ENCODE results near the gene BCL11B. TPM values are rescaled to one million over a fixed set of nuclear protein-coding genes. Genes with fewer than 3 reads are reported as not detected.

Gene BCL11B
- total RNA-seq, 1 experiment from 2014 or later = 0.05 TPM

DNA sequence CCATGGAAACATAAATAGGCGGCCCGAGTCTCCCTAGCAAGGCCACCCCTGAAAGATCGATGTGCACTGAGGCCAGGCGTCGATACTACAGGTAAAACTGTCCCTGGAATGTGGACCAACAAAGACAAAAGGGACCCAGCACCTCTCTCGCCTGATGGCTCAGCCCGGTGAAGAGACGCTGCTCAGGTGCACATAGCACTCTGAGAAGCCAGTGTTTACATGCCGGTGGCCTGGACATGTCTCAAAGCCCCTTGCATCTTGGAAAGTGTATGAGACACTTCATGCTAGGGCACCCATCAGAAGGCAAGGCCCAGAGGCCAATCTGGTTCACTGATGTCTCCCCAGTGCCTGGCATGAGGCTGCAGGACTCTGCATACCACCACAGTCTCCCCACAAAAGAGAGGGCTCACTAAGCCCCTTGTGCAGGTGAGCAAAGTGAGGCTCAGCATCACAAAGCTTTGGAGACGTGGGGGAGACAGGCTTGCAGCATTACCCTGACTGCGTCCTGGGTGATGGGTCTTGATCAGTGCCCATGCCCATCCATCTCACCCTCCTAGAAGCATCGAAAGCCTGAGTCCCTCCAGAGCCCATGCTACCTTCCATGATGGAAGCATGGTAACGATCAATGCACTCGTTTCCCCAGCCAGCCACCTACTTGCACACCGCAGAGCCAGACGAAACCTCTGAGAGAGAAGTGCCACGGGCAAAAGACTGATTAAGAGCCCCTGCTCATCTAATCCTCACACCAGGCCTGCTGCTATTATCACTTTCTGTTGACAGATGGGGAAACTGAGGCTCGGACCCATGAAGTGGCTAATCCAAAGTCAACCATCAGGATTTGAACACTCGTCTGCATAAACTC is 16.1 kb downstream of the BCL11B start:
- H3K9me3 ChIP-seq = no peaks in the 10 kb centered on the region
- Mint-ChIP-seq H3K27me3 (ENCODE audit: insufficient read depth, unreplicated experiment) (peaks cover 21% of the 10 kb centered on the region), H3K27ac (ENCODE audit: unreplicated experiment) (no peak overlapping the region), H3K4me1 (ENCODE audit: low read depth, unreplicated experiment) (no peaks in the 10 kb centered on the region), H3K9me3 (ENCODE audit: unreplicated experiment) (no peaks in the 10 kb centered on the region), H3K4me3 (ENCODE audit: unreplicated experiment) (no peak overlapping the region), H3K36me3 (ENCODE audit: insufficient read depth, unreplicated experiment) (no peaks in the 10 kb centered on the region)
- no peak for TF ChIP-seq CTCF (IDR thresholded peaks at IDR 0.05; ENCODE audit: insufficient read depth in 1 of 2, low read depth in 1 of 2, low read length in 1 of 2, severe bottlenecking in 1 of 2, unreplicated experiment in 1 of 2)
- H3K4me3 ChIP-seq (ENCODE audit: low read depth, low read length) = no peak overlapping the region
- CTCF ChIA-PET = no interaction called here
- intact Hi-C loops (cut with micrococcal nuclease; ENCODE audit: unreplicated experiment) = no loop called here
- POLR2A ChIA-PET = no interaction called here
- no peaks in the 10 kb centered on the region for H3K27me3 ChIP-seq (replicated peaks; ENCODE audit: control insufficient read depth, insufficient read depth, low read length)
- no TSS peak for BruUV-seq (replicated peaks)
- H3K36me3 ChIP-seq (ENCODE audit: control insufficient read depth, insufficient read depth, low read length) = no peaks in the 10 kb centered on the region
- no peaks in the 10 kb centered on the region for H3K4me1 ChIP-seq
- no peak for DNase-seq

- Histone ChIP-seq H3K4me3 (ENCODE audit: low read depth, low read length) (no peak overlapping the region), H3K36me3 (ENCODE audit: control insufficient read depth, insufficient read depth, low read length) (no peaks in the 10 kb centered on the region), H3K9me3 (no peaks in the 10 kb centered on the region), H3K27me3 (replicated peaks; ENCODE audit: control insufficient read depth, insufficient read depth, low read length) (no peaks in the 10 kb centered on the region), H3K4me1 (no peaks in the 10 kb centered on the region)
- ChIA-PET CTCF (no interaction called here), POLR2A (no interaction called here)
- BruUV-seq (replicated peaks) = no TSS peak
- Mint-ChIP-seq H3K4me1 (ENCODE audit: low read depth, unreplicated experiment) (no peaks in the 10 kb centered on the region), H3K27me3 (ENCODE audit: insufficient read depth, unreplicated experiment) (peaks cover 19% of the 10 kb centered on the region), H3K9me3 (ENCODE audit: unreplicated experiment) (no peaks in the 10 kb centered on the region), H3K4me3 (ENCODE audit: unreplicated experiment) (no peak overlapping the region), H3K36me3 (ENCODE audit: insufficient read depth, unreplicated experiment) (no peaks in the 10 kb centered on the region), H3K27ac (ENCODE audit: unreplicated experiment) (no peak overlapping the region)
- intact Hi-C loops (cut with micrococcal nuclease; ENCODE audit: unreplicated experiment) = no loop called here
- DNase-seq = no peak
- TF ChIP-seq CTCF (IDR thresholded peaks at IDR 0.05; ENCODE audit: insufficient read depth in 1 of 2, low read depth in 1 of 2, low read length in 1 of 2, severe bottlenecking in 1 of 2, unreplicated experiment in 1 of 2) = no peak
These were observed 17.5 kb downstream of the BCL11B start for GRCh38 chr14:99254328-99255009.

DNA sequence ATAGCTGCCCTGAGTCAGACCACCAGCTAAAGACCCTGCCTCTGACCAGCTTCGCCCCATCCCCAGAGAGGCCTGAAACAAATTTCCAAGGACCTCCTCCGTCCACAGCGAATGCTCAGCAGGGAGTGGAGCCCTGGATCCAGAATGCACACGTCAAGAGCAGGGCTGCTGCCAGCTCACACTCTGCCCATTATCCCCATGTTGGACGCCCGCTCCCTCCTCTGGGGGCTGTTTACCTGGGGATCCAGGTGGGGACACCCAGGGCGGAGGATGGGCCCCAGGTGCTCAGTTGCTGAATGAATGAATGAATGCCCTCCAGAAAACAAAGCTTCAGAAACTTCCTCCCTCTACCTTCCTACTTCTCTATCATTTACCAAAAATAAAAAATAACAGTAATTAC is 18.1 kb downstream of the BCL11B start:
- no peak overlapping the region for H3K4me3 Mint-ChIP-seq (ENCODE audit: unreplicated experiment)
- Histone ChIP-seq H3K4me3 (ENCODE audit: low read depth, low read length) (no peak overlapping the region), H3K9me3 (no peaks in the 10 kb centered on the region), H3K4me1 (no peaks in the 10 kb centered on the region), H3K27me3 (replicated peaks; ENCODE audit: control insufficient read depth, insufficient read depth, low read length) (no peaks in the 10 kb centered on the region), H3K36me3 (ENCODE audit: control insufficient read depth, insufficient read depth, low read length) (no peaks in the 10 kb centered on the region)
- intact Hi-C loops (cut with micrococcal nuclease; ENCODE audit: unreplicated experiment) = no loop called here
- ChIA-PET POLR2A (no interaction called here), CTCF (interaction anchor here (0.6 kb wide), 1 partner anchor 21 kb away, joined by 4 read pairs; no protein-coding TSS in a partner anchor)
- H3K36me3 Mint-ChIP-seq (ENCODE audit: insufficient read depth, unreplicated experiment) = no peaks in the 10 kb centered on the region
- DNase-seq = no peak
- no TSS peak for BruUV-seq (replicated peaks)
- no peaks in the 10 kb centered on the region for H3K4me1 Mint-ChIP-seq (ENCODE audit: low read depth, unreplicated experiment)
- no peaks in the 10 kb centered on the region for H3K9me3 Mint-ChIP-seq (ENCODE audit: unreplicated experiment)
- no peak overlapping the region for H3K27ac Mint-ChIP-seq (ENCODE audit: unreplicated experiment)
- H3K27me3 Mint-ChIP-seq (ENCODE audit: insufficient read depth, unreplicated experiment) = peaks cover 14% of the 10 kb centered on the region
- TF ChIP-seq CTCF (IDR thresholded peaks at IDR 0.05; ENCODE audit: insufficient read depth in 1 of 2, low read depth in 1 of 2, low read length in 1 of 2, severe bottlenecking in 1 of 2, unreplicated experiment in 1 of 2) = no peak
